ENCODE data around the gene HIRA. TPM values are rescaled to one million over a fixed set of nuclear protein-coding genes. Genes with fewer than 3 reads are reported as not detected.
"Not testable (repeated sequence)": the region's sequence is repeated elsewhere in the genome, so short reads cannot be mapped to it uniquely, and the experiment has no call there.

The HIRA gene
- polyA plus RNA-seq, 5 donors: 21.1 to 28.3 (median 25.5) TPM

DNA sequence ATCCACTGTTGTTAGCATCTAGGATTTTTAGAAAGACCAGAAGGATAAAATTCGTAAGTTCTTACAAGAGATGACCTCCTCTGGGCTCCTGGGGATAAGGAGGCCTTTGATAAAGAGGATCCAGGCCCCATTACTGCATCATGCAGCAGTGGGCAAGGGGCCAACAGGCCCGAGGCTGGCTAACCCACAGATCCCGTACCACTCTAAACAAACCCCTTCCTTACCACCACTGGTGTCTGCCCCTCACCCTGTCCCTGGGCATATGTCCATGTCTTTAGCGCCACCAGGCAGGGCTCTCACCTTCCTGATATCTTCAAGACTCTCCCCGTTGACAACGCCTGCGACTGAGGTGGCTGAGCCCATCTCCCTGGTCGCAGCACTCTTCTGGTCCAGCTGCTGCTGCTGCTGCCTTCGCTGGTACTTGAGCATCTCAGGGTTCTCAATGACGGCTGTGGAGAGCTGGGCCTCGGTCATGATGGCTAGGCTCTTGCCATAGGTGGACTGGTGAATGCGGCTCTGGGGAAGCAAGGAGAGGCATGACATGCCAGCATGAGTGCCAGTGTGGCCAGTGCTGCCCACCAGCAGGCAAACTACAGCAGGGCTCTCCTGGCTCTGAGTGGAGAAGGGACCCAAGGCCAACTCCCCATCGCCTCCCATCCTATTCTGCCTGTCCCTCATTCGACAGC is 46.2 kb downstream of the HIRA start:
- DNase-seq: no peak

DNA sequence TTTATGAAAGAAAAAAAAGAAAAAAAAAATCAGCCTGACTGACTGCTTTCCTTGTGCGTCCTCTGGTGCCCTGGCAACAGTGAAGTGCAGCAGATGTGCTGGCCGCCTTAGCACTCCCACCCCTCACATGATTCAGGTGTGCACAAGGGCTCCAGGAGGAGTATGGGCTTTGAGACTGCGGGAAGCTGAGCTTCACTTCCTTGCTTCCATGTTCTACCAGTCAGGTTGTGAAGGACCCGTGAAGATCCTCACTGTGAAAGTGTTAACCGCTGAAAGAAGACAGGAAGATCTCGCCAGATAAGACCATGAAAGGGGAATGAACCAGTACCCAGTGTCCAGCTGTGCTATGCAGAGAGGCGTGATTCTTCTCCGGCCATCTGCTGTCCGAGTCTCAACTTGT is 48.2 kb downstream of the HIRA start:
- DNase-seq: no peak

DNA sequence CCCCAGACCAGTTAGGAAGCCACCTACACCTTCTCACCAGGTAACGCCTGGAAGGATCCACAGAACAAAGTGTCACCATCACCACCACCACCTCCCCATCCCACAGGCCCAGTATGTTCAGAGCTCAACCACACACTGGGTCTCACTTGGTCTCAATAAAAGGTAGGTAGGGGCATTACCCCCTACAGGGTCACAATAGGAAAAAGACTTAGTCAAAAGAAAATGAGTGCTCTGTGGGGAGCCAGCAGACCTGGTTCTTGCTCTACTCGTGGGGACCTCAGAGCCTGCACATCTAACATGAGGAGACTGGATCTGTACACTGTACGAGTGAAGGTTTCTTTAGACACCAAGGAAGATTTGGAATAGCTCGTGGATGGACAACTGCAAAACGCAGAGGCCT is 49.3 kb downstream of the HIRA start:
- DNase-seq: no peak

DNA sequence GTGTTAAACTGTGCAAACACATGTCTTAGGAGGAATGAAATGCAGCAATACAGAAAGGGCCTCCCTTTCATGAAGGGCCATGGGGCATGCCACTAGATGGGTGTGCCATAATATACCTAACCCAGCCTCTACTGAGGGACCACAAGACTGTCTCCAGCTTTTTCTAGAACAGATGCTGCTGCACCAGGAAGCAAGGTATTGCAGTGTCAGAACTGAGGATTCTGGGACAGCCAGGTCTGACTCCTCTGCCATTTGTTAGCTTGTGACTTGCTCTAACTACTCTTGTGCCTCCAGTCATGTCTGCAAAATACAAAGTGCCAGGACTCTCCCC is 53.2 kb downstream of the HIRA start:
- no peak for DNase-seq

DNA sequence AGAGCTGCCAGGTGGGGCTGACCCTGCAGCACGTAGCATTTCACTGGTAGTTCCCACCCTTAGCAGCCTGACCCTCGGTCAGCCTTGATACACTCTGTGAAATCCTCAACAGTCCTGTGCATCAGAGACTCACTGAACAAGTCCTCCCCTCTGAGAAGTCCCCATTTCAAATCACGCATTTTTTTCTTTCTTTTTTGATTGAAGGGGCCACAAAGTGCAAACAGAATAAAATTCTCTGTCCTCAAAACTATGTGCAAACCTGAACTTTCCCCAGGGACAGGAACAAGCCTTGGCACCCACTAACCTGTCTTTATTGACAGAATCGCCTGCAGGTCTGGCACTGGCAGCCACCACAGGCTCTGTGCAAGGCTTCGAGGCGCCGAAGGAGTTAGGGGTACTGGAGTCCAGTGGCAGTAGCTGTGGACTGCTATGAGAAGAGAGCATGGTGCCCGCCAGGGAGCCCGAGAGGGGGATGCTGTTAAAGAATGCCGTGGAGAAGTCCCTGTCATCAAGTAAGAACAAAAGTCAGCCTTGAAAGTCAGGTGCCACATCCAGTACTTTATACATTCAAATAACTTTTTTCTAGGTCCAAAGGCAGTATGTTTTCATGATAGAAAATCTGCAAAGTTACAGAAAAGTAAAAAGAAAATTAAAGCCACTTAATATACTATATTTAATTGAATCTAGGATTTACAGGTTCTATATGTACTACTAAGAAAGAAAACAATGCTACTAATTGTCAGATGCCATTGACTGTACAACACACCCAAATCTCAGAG is 53.8 kb downstream of the HIRA start:
- DNase-seq: no peak

DNA sequence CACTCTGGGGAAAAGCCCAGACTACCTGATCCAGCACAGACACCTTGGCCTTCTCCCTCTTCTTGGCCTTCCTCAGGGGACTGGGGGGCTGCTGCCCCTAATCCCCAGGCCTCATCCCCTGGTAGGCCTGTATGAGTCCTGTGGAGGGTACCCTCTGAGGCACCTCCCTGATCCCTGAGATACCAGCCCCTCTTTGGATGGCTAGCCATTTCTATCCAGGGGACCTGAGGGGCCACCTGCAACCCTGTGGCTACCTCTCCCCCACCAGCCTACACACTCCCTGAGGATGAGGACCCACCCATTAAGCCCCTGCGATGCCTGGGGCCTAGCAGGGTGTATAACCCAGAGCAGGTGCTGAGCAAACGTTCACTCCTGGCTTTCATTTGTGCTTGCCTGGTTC is 54.6 kb downstream of the HIRA start:
- DNase-seq: no peak

DNA sequence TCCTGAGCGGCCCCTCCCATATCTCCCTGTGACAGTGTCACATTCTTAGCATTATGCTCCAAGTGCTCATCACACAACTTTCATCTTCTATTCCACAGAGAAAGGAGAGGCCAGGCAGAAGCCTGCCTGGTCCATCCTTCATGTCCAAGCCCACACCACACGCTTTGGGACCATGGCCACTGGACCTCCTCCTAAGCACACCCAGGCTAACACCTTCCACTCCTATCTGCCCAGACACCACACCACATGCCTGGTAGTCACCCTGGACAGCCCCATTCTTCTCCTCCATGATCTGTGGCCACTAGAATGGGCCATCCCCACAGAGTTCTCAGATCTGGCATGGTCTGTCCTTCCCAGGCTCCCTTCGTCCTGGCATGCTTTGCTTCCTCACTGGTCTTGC is 55.3 kb downstream of the HIRA start:
- no peak for DNase-seq

DNA sequence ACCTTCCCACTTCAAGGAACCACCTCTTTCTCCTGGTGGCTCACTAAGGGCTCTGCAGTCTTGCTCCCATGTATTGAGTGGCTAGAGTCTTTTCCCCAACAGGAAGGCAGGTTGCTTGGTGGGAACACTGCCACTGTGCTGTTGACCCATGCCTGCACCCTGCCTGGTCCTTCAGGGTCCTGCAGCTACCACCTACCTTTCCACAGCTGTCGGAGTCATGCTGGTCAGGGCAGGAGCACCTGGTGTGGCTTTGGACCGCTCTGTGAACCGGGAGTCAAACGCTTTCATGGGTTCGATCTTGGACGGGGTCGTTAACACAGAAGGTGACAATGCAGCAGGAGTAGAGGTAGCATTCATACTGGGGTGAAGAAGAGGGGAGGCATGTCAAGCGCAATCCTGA is 56.1 kb downstream of the HIRA start:
- DNase-seq: no peak

DNA sequence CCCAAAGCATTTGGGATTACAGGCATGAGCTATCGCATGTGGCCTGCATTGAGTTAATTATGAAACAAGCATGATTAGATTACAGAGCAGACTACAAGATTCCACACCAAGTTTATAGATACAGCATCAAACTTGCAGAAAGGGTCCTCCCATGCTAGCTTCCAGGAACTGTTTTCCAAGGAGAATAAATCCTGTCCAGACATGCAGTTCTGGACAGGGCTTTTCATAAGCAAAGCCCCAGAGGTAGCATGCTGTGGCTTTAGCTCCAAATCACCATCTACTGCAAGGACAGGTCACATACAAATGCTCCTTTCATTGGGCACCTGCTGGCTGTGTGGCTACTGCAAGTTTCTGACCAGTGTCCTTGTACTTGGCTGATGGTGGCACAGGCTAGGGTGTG is 57.1 kb downstream of the HIRA start:
- no peak for DNase-seq

DNA sequence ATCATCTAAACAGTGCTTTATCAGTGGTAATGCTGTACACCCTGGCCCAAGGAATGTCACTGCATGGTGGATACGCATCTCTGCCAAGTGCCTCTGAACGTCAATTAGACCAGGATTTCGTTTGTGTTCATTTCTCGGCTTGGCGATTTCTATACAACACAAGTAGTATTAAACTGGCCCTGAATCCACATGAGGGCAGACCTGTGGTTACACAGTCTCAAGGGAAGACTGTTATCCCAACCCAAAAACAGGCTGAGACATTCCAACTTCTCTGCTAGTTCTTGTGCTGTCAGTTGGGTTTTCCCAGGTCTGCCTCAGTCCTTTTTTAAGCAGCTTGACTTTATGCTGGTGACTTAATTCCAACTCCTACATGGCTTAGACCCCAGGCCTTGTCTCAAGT is 58.1 kb downstream of the HIRA start:
- no peak for DNase-seq

DNA sequence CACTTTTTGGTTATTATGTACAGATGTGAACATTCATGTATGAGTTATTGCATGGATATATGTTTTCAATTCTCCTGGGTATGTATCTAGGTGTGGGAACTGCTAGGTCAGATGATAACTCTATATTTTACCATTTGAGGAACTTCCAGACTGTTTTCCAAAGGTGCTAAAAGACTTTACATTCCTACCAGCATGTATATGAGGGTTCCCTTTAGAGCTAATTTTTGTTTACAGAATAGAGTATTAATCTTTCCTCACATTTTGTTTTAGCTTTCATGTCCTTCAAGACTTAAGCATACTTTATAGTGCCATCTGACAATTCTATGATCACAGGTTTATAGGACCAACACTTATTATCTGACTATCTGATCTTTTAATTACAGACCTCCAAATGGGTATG is 59.6 kb downstream of the HIRA start:
- no peak for DNase-seq

DNA sequence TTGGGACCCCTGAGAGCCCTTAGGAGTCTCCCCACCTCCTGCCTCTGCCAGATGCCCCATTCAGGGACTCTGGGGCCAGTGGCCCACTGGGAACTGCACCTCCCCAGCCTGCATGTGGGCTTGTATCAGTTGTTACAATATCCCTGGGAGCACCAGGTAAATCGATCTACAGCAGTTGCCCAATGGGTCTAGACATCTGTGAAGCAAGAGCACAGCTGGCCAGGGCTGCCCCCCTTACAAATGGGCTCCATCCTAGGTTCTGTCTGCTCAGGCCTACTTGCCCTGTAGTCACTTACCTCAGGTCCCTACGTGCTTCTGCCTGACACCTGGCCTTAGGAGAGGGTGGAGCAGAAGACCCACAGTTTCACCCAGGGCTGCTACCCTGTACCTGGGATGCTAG is 62.7 kb downstream of the HIRA start:
- no peak for DNase-seq

DNA sequence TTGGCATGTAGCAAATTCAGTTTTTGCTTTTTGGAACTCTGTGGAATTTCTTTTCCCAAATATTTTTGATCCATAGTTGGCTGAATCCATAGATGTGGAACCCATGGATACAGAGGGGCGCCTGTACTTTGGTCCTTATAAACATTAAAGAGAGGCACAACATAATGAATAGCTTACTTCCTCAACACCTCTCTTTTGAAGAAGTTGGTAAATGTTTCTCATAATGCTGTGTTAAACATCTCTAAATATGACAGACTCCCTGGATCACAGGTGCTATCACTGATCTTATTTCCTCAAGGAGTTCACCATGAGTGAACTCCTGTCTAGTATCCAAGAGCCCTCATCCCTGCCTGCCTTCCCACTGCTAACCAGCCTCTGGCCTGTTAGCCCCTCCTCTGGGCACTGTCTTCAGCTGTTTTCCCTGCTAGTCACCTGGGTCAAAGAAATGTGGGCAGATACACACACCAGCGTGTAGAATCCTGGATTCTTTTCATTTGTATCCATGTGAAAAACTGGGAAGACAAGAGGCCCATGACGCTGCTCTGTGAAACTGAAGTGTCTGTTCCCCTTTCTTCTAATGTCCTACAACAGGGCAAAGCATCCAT is 63.7 kb downstream of the HIRA start:
- no peak for DNase-seq

DNA sequence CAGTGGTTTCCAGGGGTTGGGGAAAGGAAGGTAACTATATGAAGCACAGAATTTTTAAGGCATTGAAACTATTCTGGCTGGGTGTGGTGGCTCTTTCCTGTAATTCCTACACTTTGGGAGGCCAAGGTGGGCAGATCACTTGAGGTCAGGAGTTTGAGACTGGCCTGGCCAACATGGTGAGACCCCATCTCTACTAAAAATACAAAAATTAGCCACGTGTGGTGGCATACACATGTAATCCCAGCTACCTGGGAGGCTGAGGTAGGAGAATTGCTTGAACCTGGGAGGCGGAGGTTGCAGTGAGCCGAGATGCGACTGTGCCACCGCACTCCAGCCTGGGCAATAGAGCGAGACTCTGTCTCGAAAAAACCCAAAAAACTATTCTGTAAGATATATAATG is 68.0 kb downstream of the HIRA start:
- not testable (repeated sequence) for DNase-seq

DNA sequence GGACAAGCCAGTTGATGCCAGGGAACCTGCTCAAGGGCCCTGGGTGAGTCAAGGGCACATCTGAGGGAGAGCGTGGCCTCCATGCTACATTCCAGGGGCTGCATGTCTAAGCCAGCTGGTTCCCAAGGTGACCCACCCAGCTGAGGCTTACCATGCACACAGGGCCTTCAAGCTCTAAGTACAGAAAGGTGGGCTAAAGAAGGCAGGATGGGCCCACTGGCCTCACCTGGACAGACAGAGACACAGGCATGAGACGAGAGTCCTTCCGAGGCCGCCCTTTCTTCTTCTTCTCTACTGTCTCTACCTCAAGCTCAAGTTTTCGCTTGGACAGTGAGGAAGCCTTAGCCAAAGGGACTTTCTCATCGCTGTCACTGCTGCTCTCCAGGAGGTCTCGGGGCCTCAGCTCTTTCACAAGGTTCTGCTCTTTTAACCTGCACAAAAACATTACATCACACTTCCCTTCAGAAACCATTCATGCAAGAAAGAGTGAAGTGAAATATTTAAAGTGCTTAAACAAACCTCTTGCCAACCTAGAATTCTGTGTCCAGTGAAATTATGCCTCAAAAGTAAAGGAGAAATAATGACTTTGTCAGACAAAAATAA is 69.9 kb downstream of the HIRA start:
- no peak for DNase-seq

DNA sequence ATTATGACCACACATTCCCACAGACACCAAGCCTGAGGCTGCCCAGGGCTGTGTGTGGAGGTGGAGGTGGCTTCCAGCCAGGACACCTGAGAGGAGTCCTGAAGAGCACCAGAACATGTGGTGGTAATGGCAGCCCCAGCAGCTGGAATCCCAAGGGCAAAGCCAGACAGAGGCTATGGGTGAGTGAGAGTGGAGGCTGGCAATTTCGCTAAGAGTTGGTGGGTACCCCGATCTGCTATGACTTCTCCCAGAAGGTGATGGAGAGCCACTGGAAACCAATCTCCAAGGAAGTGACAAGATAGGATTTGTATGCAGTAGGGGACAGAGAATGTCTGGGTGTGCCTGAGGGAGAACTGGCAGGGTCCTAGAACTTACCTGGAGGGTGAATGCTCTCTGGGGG is 70.7 kb downstream of the HIRA start:
- no peak for DNase-seq

DNA sequence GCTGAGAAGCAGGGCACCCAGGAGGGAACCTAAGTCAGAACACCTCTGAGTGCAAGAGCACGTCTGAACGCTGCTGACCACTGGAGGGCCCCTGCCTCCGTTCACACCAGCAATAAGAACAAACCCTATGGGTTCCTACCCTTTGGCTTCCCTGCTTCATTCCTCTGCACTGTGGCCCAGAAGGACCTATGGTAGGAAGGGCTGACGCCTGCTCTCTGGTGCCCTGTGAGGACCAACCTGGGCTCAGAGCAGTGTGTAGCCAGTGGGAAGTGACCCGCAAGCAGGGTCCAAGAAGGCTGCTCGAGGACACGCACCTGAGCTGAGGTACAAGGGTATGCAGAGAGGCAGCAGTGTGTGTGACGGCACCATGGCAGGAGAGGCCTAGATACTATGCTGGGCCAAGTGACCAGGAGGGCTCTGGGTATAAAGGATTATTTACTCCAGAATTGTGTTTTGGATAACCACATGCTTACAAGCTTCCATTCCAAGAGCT is 71.2 kb downstream of the HIRA start:
- no peak for DNase-seq

DNA sequence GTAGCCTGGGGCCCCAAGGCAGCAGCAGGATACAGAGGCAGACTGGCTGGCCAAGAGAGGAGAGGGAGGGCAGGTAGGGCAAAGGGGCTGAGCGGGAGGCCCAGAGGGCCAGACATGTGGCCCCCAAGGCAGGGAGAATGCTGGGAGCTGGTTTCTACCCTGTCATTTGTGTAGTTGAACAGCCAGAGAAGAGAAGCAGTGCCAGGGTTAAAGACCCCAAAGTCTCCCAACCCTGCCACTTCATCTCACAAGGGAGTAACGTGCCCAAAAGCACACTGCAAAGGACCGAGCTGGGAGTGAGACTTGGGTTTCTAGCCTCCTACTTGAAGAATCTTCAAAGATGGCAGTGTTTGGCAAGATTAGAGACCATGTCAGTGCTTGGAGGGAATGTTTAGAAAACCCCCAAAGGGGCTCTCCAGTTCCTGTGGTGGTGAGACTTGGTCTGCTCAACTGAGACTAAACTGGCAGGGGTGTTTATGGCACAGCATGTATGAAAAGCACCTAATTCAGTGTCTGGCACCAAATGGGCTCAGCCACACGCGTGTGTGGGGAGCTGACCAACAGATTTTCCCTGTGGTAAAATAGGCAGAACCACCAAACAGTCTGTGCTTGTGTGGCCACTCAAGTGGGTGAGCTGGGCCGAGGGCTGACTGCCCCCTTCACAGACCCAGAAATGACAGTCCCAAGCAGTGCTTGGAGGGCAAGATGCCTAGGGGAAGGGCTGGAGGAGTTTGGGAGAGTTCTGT is 71.8 kb downstream of the HIRA start:
- DNase-seq: no peak

DNA sequence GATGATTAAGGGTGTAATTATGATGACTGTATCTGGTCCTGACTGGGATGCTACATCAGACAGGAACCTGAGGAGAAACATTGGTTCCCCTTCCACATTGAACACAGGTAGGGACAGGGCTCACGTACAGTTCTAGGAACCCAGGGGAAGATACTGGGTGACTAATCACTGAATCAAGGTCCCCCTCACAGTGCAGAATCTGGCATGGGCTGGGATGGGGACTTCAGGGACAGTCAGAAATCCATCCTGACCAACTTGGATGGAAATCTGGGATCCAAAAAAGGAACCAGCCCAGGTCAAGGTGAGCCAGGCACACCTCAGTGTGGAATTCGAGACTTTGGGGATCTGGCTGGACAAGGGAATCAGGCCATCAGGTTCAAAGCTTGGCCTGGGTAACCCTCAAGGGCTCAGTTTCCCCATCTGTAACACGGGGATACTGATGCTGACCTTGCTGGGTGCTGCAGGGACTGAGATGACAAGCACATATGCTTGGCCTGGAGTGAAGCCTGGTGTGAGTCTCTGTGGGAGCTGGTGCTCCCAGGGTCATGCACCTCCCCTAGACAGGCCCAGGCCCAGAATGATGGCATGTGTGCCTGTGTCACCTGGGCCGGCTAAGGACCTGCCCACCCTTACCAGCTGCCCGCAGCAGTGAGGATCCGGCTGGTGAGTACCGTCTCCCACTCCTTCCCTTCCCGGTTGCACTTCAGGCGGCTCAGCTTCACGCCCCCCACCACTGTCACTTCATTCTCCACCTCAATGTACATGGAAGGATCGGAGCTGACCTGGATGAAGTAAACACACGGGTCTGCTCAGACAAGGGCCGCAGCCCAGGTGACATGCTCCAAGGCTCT is 72.6 kb downstream of the HIRA start:
- no peak for DNase-seq

DNA sequence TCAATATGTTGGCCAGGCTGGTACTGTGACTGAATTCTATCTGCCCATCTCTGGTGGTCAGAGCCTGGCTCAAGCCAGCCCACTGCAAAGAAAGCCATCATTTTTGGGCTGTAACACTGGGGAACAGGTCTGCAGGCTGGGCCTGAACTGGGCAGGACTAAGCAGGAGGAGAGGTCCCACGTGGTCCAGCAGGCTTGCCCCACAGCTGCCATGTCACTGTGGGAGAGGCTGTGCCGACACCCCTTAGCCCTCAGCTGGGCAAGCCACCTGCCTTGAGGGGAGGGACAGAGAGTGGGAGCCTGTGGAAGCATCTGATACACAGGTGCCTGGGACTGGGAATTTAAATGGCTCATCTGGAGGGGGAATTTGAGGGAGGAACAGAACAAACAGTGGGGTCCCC is 73.3 kb downstream of the HIRA start:
- DNase-seq: no peak

Data from right lung (tissue), 5 donors.